Measurements from ENCODE around the gene RFC2. TPM values are rescaled to one million over a fixed set of nuclear protein-coding genes. Genes with fewer than 3 reads are reported as not detected.
A peak's percentile ranks its signal among the peaks of the same experiment; 100 is the strongest.
"Not testable (repeated sequence)": the region's sequence is repeated elsewhere in the genome, so short reads cannot be mapped to it uniquely, and the experiment has no call there.

Gene RFC2
- total RNA-seq, 2 donors from 2014 or later: 15.6 to 21.9 TPM

DNA sequence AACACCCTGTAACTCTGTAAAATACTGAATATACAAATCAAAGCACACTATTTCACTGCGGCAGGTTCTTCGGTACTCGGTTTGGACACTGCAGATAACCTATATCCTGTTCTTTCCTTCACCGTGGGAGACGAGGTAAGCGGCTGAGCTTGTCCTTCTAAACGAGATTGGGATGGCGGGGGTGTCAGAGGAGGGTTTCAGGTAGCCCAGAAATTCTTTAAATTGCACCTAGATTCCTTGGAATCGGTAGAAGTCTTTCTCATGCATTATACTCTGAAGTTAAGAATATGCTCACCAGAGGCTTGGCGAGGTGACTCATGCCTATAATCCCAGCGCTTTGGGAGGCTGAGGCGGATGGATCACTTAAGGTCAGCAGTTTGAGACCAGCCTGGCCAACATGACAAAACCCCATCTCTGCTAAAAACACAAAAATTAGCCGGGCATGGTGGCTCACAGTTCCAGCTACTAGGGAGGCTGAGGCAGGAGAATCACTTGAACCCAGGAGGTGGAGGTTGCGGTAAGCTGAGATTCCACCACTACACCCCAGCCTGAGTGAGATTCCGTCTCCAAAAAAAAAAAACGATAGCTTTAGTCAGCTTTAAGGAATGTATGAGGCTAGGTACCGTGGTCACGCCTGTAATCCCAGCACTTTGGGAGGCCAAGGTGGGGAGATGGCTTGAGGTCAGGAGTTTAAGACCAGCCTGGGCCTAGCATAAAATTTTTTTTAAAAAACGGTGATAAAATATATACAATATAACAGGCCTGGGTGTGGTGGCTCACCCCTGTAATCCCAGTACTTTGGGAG is 54.4 kb downstream of the RFC2 start:
- Histone ChIP-seq H3K36me3 (no peaks in the 10 kb centered on the region), H3K9me3 (no peaks in the 10 kb centered on the region), H3K27ac (peak overlapping the region; percentile 57 to 72), H3K4me3 (no peak overlapping the region), H3K4me1 (replicated peaks) (peaks cover 3% of the 10 kb centered on the region), H3K27me3 (replicated peaks; ENCODE audit: insufficient read depth) (no peaks in the 10 kb centered on the region)
- 53% methylated on average over 19 of the region's 19 CpGs for WGBS
- peak; percentile 58 for DNase-seq (ENCODE audit: low spot score)
- TF ChIP-seq, protein P1, sequence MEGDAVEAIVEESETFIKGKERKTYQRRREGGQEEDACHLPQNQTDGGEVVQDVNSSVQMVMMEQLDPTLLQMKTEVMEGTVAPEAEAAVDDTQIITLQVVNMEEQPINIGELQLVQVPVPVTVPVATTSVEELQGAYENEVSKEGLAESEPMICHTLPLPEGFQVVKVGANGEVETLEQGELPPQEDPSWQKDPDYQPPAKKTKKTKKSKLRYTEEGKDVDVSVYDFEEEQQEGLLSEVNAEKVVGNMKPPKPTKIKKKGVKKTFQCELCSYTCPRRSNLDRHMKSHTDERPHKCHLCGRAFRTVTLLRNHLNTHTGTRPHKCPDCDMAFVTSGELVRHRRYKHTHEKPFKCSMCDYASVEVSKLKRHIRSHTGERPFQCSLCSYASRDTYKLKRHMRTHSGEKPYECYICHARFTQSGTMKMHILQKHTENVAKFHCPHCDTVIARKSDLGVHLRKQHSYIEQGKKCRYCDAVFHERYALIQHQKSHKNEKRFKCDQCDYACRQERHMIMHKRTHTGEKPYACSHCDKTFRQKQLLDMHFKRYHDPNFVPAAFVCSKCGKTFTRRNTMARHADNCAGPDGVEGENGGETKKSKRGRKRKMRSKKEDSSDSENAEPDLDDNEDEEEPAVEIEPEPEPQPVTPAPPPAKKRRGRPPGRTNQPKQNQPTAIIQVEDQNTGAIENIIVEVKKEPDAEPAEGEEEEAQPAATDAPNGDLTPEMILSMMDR (IDR thresholded peaks at IDR 0.05): no peak
- TF ChIP-seq POLR2AphosphoS5 (IDR thresholded peaks at IDR 0.05) (peak; percentile 82), POLR2A (IDR thresholded peaks at IDR 0.05) (no peak)
- intact Hi-C loops (cut with DNase I): loop anchor here (5.0 to 10.0 kb wide), 2 partner anchors 132 to 335 kb away; partner anchors contain the start of gene TMEM270

DNA sequence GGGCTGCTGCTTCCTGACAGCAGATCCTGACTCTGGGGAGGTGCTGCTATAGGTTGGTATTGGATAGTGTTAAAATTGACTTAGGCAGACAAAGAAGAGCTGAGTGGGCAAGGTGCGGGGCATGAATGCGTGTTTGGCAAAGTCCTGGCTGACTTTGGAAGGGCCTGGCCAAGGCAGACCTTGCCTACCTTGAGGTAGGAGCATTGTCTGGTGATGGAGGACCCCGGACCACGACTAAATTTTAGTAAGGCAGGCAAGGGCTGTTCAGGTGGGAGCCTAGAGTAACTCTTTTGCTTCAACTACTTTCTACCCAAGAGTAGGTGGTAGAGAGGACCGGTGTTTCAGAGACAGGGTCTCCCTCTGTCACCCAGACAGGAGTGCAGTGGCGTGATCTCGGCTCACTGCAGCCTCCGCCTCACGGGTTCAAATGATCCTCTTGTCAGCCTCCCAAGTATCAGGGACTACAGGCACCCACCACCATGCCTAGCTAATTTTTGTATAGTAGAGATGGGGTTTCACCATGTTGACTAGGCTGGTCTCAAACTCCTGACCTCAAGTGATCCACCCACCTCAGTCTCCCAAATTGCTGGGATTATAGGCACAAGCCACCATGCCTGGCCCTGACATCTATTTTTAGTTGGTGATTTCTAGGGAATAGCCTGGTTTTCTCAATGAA is 56.6 kb downstream of the RFC2 start:
- WGBS: 96% methylated on average over 9 of the region's 9 CpGs
- intact Hi-C loops (cut with DNase I): no loop called here
- H3K27me3 ChIP-seq (replicated peaks; ENCODE audit: insufficient read depth): no peaks in the 10 kb centered on the region
- no peak overlapping the region for H3K4me3 ChIP-seq
- no peak for DNase-seq (ENCODE audit: low spot score)
- peaks cover 3% of the 10 kb centered on the region for H3K4me1 ChIP-seq (replicated peaks)
- no peak overlapping the region for H3K27ac ChIP-seq
- peaks cover 0 to 11% of the 10 kb centered on the region in 2 donors for H3K36me3 ChIP-seq
- H3K9me3 ChIP-seq: no peaks in the 10 kb centered on the region
- TF ChIP-seq, protein P1 (IDR thresholded peaks at IDR 0.05): no peak
- TF ChIP-seq POLR2AphosphoS5 (IDR thresholded peaks at IDR 0.05): no peak
- no peak for TF ChIP-seq POLR2A (IDR thresholded peaks at IDR 0.05)

DNA sequence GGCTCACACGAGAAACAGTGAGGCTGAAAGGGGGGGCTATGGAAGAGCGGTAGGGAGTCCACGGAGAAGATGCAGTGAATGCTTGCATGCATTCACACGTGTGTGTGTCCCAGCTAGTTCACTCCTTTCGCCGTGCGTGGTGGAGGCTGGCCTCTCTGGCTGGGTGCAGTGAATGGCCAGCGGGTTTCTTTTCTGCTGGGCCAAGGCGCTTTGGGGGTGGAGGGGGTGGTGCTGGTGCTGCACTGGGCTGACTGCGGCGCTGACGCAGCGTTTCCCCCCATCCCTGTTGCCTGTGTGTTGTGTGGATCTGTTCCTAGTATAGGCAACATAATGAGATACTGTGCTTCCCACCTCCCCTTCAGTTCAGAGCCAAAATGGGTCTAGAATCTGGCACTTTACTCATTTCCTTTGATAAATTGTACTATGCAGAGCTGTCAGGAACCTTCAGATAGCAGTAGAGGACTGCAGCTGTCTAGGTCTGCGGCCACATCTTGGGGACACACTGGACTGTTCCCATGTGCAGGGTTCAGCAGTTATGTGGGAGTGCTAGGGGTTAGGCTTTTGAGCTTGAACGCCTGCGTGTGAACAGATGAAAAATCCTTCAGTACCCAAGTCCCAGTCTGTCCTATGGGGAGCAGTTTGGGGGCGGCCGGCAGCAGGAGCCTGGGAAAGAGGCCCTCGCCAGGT is 58.1 kb downstream of the RFC2 start:
- H3K4me3 ChIP-seq; H3K27ac ChIP-seq; H3K4me1 ChIP-seq (replicated peaks); intact Hi-C loops (cut with DNase I); H3K9me3 ChIP-seq; H3K27me3 ChIP-seq (replicated peaks; ENCODE audit: insufficient read depth); DNase-seq (ENCODE audit: low spot score): not testable (repeated sequence)
- WGBS: 80% methylated on average over 11 of the region's 19 CpGs
- peaks cover 0 to 12% of the 10 kb centered on the region in 2 donors for H3K36me3 ChIP-seq

DNA sequence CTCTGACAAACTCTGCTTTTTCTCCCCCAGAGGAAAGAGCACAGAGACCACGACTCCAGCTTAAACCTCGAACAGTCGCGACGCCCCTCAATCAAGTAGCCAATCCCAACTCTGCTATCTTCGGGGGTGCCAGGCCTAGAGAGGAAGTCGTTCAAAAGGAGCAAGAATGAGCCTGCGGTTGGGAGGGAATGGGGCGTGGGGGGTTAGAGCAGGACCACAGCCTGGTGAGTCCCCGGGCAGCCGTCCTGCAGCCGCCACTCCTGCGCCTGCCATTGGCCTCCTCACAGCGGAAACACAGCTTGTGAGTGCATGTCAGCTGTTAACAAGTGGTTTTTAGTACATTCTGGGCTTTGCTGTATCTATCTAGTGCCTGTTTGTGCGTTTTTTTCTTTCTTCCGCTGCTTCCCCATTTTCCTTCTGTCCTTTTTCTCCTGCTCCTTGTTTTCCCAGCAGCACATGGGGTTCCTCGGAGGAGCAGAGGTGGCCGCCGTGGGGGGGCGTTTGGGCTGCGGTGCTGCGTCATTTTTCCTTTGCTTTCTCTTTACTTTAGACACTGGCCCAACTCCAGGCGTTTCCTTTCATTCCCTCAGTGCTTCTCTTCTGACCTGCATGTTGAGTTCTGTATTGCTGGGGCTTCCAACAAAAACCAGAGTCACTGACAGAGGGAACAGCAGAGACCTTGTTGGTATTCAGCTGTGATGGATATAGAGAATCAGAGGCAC is 58.9 kb downstream of the RFC2 start:
- WGBS: 79% methylated on average over 21 of the region's 23 CpGs
- H3K4me1 ChIP-seq (replicated peaks); H3K4me3 ChIP-seq; DNase-seq (ENCODE audit: low spot score); H3K27ac ChIP-seq; intact Hi-C loops (cut with DNase I); H3K9me3 ChIP-seq; H3K27me3 ChIP-seq (replicated peaks; ENCODE audit: insufficient read depth): not testable (repeated sequence)
- peaks cover 6 to 16% of the 10 kb centered on the region in 2 donors for H3K36me3 ChIP-seq

DNA sequence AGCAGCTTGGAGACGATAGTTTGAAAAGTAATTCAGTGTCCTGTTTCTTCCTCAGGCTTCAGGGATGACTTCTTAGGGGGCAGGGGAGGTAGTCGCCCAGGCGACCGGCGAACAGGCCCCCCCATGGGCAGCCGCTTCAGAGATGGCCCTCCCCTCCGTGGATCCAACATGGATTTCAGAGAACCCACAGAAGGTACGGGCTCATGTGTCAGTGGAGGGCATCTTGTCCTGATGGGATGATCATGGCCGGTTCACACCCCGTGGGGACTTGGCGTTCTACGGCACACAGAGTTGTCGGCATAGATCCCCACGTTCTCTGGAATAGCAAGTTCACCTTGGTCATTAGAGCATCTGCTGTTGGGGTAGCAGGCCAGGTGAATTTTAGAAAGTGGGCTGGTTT is 59.5 kb downstream of the RFC2 start:
- DNase-seq (ENCODE audit: low spot score): no peak
- intact Hi-C loops (cut with DNase I): no loop called here
- Histone ChIP-seq H3K27me3 (replicated peaks; ENCODE audit: insufficient read depth) (no peaks in the 10 kb centered on the region), H3K4me1 (replicated peaks) (peaks cover 3% of the 10 kb centered on the region), H3K27ac (no peak overlapping the region), H3K4me3 (no peak overlapping the region), H3K9me3 (no peaks in the 10 kb centered on the region), H3K36me3 (peaks cover 8 to 20% of the 10 kb centered on the region in 2 donors)
- 87% methylated on average over 14 of the region's 14 CpGs for WGBS
- TF ChIP-seq POLR2A (IDR thresholded peaks at IDR 0.05): no peak
- TF ChIP-seq, protein P1 (IDR thresholded peaks at IDR 0.05): no peak
- TF ChIP-seq POLR2AphosphoS5 (IDR thresholded peaks at IDR 0.05): no peak

Data from prostate gland (tissue), 2 donors.